ENCODE results near the gene TGFB2.

- TF ChIP-seq CTCF (IDR thresholded peaks at IDR 0.05) (no peak), EZH2 (IDR thresholded peaks at IDR 0.05; ENCODE audit: borderline replicate concordance, insufficient read depth, low read depth, low read length, poor library complexity, severe bottlenecking) (no peak)
These were observed 47.6 kb downstream of the TGFB2 start for GRCh38 chr1:218392780-218393179.
